IPS-18c (cell line): ENCODE results near the gene TSHZ2.

Experiments used
- H3K4me3 ChIP-seq: 2 replicates; pipeline ENCODE4 v1.7.0; 2013; ENCODE audit warnings: low read depth, mild to moderate bottlenecking, low read length, moderate library complexity; ENCODE audit not compliant: insufficient read depth
- H3K9me3 ChIP-seq: one replicate; pipeline ENCODE4 v1.6.1; 2013; ENCODE audit warnings: mild to moderate bottlenecking, low read length, moderate library complexity; ENCODE audit not compliant: control insufficient read depth, insufficient read depth

The TSHZ2 gene

DNA sequence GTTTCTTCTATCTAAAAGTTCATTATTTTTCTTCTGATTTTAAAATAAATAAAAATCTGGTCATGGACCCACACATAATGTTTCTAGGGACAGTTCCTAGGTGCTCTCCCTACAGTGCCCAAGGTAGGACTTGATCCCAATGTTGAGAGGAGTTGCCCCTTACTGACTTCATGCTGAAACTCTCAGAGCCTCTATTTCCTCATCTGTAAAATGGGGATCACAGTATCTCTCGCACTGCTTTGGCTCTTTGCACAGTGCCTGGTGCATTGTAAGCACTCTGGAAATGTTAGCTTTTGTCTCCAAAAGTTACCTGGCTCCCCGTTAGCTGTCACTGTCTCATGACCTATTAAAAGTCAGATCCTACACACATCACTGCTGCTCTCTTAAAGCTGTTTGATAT is 205.5 kb downstream of the TSHZ2 start:
- no peak overlapping the region for H3K4me3 ChIP-seq
- H3K9me3 ChIP-seq = no peaks in the 10 kb centered on the region

DNA sequence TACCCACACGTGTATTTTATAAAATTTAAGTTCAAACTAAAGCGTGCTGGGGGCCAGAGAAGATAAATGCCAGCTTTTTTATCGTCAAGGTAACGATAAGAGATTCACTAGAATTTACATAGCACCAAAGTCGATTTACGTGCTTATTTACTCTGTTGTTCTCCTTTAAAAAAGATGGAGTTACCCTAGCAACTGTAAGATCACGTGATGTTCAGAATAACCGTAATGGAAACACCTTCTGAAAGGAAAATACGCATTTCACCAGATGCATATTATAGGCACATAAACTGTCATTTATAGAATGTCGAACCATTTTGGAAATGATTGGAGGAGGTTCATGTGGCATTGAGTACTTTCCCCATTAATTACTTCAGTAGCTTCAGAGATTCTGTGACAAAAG is 207.6 kb downstream of the TSHZ2 start:
- Histone ChIP-seq H3K4me3 (no peak overlapping the region), H3K9me3 (no peaks in the 10 kb centered on the region)

GRCh38 chr20:53180928-53181362 is 208.8 kb downstream of the TSHZ2 start:
- no peak overlapping the region for H3K4me3 ChIP-seq
- no peaks in the 10 kb centered on the region for H3K9me3 ChIP-seq

DNA sequence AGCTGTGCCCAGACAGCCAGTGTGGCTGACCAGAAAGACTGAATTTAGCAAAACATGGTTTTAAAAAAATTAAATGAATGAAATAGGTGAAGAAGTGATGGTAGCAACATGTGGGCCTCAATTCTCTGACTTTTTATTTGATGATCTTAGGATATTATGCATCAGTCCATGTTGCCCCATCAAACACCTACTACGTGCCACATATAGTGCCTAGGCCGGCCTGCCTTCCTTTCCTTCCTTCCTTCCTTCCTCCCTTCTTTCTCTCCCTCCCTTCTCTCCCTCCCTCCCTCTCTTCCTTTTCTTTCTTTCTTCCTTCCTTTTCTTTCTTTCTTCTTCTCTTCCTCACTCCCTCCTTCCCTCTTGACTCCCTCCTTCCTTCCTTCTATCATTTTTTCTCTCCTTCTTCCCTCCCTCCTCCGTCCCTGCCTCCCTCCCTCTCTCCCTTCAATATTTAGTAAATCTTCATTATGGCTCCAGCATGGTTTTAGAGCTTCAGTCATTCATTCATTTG is 209.8 kb downstream of the TSHZ2 start:
- Histone ChIP-seq H3K9me3 (no peaks in the 10 kb centered on the region), H3K4me3 (no peak overlapping the region)

- H3K9me3 ChIP-seq = no peaks in the 10 kb centered on the region
- no peak overlapping the region for H3K4me3 ChIP-seq
These were observed 211.0 kb downstream of the TSHZ2 start for GRCh38 chr20:53183181-53183580.

DNA sequence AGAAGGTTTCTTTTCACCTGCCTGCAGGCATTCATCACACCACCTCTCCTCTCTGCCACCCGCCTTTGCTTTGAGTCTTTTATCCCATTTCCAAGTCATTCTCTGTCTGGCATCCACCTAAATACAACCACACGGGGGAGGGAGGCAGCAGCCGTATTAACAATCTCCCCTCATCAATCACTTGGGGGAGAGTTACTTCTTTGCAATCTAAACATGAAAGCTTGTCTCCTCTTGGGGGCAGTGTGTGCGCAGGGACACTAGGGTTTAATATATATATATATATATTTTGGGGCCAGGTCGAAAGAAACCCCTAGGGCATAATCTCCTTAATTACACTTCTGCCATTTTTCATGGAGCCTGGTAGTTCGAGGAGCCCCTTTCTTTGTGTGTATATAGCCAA is 214.5 kb downstream of the TSHZ2 start:
- Histone ChIP-seq H3K4me3 (no peak overlapping the region), H3K9me3 (no peaks in the 10 kb centered on the region)

- no peak overlapping the region for H3K4me3 ChIP-seq
- H3K9me3 ChIP-seq = no peaks in the 10 kb centered on the region
These were observed 215.4 kb downstream of the TSHZ2 start for GRCh38 chr20:53187392-53188068.

- no peaks in the 10 kb centered on the region for H3K9me3 ChIP-seq
- no peak overlapping the region for H3K4me3 ChIP-seq
These were observed 218.1 kb downstream of the TSHZ2 start for GRCh38 chr20:53190225-53190624.

GRCh38 chr20:53191957-53192356 is 219.8 kb downstream of the TSHZ2 start:
- no peaks in the 10 kb centered on the region for H3K9me3 ChIP-seq
- H3K4me3 ChIP-seq = no peak overlapping the region

GRCh38 chr20:53194306-53195290 is 222.4 kb downstream of the TSHZ2 start:
- no peak overlapping the region for H3K4me3 ChIP-seq
- H3K9me3 ChIP-seq = no peaks in the 10 kb centered on the region

DNA sequence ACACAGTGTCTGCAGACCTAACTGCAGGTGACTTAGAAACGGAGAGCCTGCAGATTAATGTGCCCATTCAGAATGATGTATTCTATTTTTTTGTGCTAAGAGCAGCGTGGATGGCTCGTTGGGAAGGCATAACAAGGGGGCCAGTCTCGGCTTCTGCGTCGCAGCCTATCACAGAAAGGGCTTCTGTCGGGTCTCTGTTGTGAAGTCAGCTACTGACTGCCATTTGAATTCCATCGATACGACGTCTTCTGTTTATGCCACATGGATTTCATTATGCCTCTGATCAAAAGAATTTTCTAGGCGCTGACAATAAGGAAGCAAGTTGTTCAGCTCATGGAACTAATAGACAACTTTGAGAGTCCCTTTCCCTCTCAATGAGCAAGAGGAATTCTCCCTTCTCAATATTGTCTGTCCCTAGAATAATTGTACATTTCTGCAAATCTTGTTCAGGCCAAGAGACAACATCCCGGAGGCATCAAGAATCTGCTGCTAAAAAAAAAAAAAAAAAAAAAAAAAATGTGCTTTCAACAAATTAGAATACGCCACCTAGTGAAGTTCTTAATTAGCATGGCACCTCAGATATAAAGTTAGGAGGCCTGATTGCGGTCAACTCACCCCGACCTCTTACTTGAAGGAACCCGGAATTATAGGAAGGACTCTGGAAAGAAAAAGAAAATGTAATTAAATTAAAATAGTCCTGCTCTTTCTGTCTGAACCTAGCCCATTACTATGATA is 223.9 kb downstream of the TSHZ2 start:
- Histone ChIP-seq H3K4me3 (no peak overlapping the region), H3K9me3 (no peaks in the 10 kb centered on the region)

GRCh38 chr20:53201588-53201987 is 229.4 kb downstream of the TSHZ2 start:
- no peak overlapping the region for H3K4me3 ChIP-seq
- H3K9me3 ChIP-seq = no peaks in the 10 kb centered on the region

DNA sequence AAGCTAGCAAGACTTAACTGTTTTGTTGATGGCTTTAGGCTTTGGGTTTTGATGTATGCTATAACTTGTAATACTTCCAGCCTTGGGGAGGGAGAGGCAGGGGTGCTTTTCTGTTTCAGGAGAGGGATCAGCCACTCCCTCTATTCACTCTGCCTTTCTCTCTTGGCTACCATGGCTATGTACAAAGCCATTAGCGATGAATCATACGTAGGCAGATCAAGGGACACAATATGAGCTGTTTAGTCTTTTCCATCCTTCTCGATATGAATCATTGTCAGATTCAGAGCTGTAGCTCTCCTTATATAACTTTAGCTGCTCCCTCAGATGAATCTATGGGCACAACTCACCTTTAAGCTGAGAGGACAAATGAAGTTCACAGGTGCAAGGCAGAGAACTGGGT is 230.6 kb downstream of the TSHZ2 start:
- Histone ChIP-seq H3K9me3 (no peaks in the 10 kb centered on the region), H3K4me3 (no peak overlapping the region)

GRCh38 chr20:53205046-53205445 is 232.9 kb downstream of the TSHZ2 start:
- H3K9me3 ChIP-seq = no peaks in the 10 kb centered on the region
- no peak overlapping the region for H3K4me3 ChIP-seq

GRCh38 chr20:53208110-53208832 is 236.1 kb downstream of the TSHZ2 start:
- Histone ChIP-seq H3K9me3 (no peaks in the 10 kb centered on the region), H3K4me3 (no peak overlapping the region)

GRCh38 chr20:53210041-53210440 is 237.9 kb downstream of the TSHZ2 start:
- Histone ChIP-seq H3K4me3 (no peak overlapping the region), H3K9me3 (no peaks in the 10 kb centered on the region)

DNA sequence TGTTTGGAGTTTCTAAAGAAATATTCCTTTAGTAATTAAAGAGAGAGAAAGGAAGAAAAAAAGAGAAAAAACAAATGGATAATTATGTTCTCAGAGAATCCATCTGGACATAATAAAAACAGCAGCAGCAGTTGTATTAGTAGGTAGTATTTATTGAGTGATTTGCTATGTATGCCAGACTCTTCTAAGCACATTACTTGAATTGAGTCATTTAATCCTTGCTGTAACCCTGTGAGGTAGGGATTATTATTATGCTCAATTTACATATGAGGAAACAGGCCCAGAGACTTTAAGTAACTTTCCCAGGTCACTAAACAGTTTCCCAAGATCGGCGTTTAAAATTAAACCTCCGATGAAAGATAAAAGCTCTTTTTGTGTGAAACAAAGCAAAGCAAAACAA is 238.8 kb downstream of the TSHZ2 start:
- no peak overlapping the region for H3K4me3 ChIP-seq
- no peaks in the 10 kb centered on the region for H3K9me3 ChIP-seq
